ENCODE data around the gene MICU1.

DNA sequence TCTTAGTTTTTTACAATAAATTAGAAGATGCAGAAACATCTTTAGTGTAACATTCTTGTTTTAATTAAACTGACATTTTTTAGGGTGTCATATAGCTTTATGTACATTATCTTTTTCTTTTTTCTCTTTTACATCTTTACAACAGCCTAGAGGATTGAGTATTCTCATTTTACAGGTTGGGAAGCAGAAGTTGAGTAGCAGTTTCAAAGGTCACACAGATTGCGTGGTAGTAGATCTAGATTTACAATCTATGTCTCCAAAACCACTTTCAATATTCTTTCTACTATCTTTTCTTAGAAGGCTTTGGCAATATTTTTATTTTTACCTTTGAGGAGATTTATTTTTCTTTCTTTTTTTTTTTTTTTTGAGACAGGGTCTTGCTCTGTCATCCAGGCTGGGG is 47.4 kb upstream of the MICU1 start:
- TF ChIP-seq POLR2A (IDR thresholded peaks at IDR 0.05) = no peak
- TF ChIP-seq, protein P1, sequence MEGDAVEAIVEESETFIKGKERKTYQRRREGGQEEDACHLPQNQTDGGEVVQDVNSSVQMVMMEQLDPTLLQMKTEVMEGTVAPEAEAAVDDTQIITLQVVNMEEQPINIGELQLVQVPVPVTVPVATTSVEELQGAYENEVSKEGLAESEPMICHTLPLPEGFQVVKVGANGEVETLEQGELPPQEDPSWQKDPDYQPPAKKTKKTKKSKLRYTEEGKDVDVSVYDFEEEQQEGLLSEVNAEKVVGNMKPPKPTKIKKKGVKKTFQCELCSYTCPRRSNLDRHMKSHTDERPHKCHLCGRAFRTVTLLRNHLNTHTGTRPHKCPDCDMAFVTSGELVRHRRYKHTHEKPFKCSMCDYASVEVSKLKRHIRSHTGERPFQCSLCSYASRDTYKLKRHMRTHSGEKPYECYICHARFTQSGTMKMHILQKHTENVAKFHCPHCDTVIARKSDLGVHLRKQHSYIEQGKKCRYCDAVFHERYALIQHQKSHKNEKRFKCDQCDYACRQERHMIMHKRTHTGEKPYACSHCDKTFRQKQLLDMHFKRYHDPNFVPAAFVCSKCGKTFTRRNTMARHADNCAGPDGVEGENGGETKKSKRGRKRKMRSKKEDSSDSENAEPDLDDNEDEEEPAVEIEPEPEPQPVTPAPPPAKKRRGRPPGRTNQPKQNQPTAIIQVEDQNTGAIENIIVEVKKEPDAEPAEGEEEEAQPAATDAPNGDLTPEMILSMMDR (IDR thresholded peaks at IDR 0.05) = no peak
- no peak for TF ChIP-seq POLR2AphosphoS5 (IDR thresholded peaks at IDR 0.05; ENCODE audit: insufficient read depth in 1 of 2, low read depth in 1 of 2)
